Ishikawa (cell line): Measurements from ENCODE around the gene JPH3.

Experiments used
- CEBPB ChIP-seq: IDR thresholded peaks from 2 replicates; pipeline ENCODE4 v1.6.1; 2012
- CREB1 ChIP-seq: IDR thresholded peaks from 2 replicates; pipeline ENCODE4 v1.6.1; 2012; ENCODE audit warnings: low read depth
- EGR1 ChIP-seq: IDR thresholded peaks from 2 replicates; pipeline ENCODE4 v1.6.1; 2012
- EP300 ChIP-seq: IDR thresholded peaks from 2 replicates; pipeline ENCODE4 v1.6.1; 2012; ENCODE audit warnings: borderline replicate concordance
- FOXM1 ChIP-seq: IDR thresholded peaks from 2 replicates; pipeline ENCODE4 v1.6.1; 2012; ENCODE audit warnings: low read depth, borderline replicate concordance
- NFIC ChIP-seq: IDR thresholded peaks from 2 replicates; pipeline ENCODE4 v1.6.1; 2012
- RAD21 ChIP-seq: IDR thresholded peaks from 2 replicates; pipeline ENCODE4 v1.6.1; 2012; ENCODE audit warnings: low read depth
- REST ChIP-seq: IDR thresholded peaks from 2 replicates; pipeline ENCODE4 v1.6.1; 2012; ENCODE audit warnings: low read depth, mild to moderate bottlenecking
- TAF1 ChIP-seq: IDR thresholded peaks from 2 replicates; pipeline ENCODE4 v1.6.1; 2012; ENCODE audit warnings: low read depth, mild to moderate bottlenecking
- TCF12 ChIP-seq: IDR thresholded peaks from 2 replicates; pipeline ENCODE4 v1.6.1; 2012; ENCODE audit warnings: low read depth
- TEAD4 ChIP-seq: IDR thresholded peaks from 2 replicates; pipeline ENCODE4 v1.6.1; 2012
- ZBTB7A ChIP-seq: IDR thresholded peaks from 2 replicates; pipeline ENCODE4 v1.6.1; 2012; ENCODE audit warnings: low read depth
- TF ChIP-seq, protein P1 (sequence below): IDR thresholded peaks from 2 replicates; pipeline ENCODE4 v1.6.1; 2012
- TF ChIP-seq, protein P2 (sequence below): IDR thresholded peaks from 2 replicates; pipeline ENCODE4 v1.6.1; 2012

JPH3 gene

DNA sequence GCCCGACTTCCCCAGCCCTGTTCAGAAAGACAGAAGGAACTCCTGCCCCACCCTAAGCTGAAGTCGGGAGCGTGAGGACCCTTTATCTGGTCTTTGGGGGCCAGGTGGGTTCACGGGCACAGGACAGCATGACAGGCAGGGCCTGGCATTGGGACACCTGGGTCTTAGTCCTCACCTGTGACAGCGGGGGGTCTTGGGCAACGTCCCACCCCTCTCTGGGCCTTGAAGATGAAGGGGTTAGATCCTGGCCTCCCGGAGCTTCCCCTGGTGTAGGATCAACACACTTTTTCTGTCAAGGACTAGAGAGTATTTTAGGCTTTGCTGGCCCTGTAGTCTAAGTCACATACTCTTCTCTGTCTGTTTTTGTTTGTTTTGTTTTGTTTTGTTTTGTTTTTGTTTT lies 65.1 kb downstream of the JPH3 start:
- TF ChIP-seq, protein P1, sequence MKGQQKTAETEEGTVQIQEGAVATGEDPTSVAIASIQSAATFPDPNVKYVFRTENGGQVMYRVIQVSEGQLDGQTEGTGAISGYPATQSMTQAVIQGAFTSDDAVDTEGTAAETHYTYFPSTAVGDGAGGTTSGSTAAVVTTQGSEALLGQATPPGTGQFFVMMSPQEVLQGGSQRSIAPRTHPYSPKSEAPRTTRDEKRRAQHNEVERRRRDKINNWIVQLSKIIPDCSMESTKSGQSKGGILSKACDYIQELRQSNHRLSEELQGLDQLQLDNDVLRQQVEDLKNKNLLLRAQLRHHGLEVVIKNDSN: no peak
- TF ChIP-seq REST (no peak), TEAD4 (no peak), TCF12 (no peak), CEBPB (no peak), ZBTB7A (no peak), EP300 (no peak), NFIC (no peak), RAD21 (no peak), EGR1 (no peak), TAF1 (no peak), CREB1 (no peak), FOXM1 (no peak)
- TF ChIP-seq, protein P2, sequence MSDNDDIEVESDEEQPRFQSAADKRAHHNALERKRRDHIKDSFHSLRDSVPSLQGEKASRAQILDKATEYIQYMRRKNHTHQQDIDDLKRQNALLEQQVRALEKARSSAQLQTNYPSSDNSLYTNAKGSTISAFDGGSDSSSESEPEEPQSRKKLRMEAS: no peak

DNA sequence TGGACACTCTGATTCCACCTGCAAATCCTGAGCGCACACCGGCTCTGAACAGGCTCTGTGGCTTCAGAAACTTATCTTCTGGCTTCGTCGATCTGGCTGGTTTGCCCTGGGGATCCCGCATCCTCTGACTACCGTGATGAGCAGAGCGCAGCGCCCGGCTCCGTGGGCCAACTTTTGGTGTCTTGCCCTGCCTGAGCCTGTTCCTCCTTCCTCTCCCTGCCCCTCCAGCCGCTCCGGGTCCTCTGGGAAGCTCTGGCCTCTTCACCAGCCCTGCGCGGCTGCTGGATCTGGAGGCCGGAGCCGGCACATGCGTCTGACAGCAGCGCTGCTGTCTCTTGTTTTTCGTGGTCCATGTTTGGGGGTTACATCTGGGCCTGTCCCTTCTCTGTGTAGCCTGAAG lies 65.6 kb downstream of the JPH3 start:
- TF ChIP-seq, protein P2: no peak
- TF ChIP-seq REST (no peak), EGR1 (no peak), TAF1 (no peak), TEAD4 (no peak), CREB1 (no peak), NFIC (no peak)
- TF ChIP-seq, protein P1: no peak

GRCh38 chr16:87669672-87670071 lies 67.4 kb downstream of the JPH3 start:
- TF ChIP-seq EGR1 (no peak), REST (no peak), FOXM1 (no peak), TCF12 (no peak), TEAD4 (no peak), RAD21 (no peak), ZBTB7A (no peak)
- TF ChIP-seq, protein P1: no peak

DNA sequence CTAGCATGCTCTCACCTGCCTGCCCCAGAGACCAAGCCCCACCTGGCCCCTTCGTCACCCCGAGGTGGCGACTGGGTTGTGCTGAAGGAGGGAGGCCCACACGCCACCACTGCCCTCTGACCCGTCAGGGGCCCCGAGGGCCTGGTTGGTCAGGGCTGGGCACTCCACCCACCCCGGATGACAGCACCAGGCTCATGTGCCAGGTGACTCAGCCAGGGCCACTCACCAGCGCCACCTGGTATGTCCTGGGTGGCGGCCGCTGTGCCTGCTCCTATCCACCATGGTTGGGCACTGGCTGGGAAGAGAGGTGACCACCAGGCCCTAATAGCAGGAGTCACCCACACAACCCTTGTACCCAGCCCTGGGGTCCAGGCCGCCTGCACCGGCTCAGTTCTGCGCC lies 68.9 kb downstream of the JPH3 start:
- TF ChIP-seq CEBPB: no peak
- TF ChIP-seq REST: no peak
- TF ChIP-seq TCF12: no peak
- no peak for TF ChIP-seq CREB1
- TF ChIP-seq, protein P1: no peak
- no peak for TF ChIP-seq FOXM1
- TF ChIP-seq RAD21: no peak
- no peak for TF ChIP-seq ZBTB7A
